Neural cell (in vitro differentiated cells): ENCODE data around the gene KRTAP10-10. TPM values are rescaled to one million over a fixed set of nuclear protein-coding genes. Genes with fewer than 3 reads are reported as not detected.

ENCODE experiments used
- H2AFZ ChIP-seq: fragments of 200-600, 300-800 bp; sonication (generic), shearing (Covaris generic); 2 replicates; pipeline ENCODE4 v1.6.0; 2014; ENCODE audit warnings: low read depth, mild to moderate bottlenecking, antibody characterized with exemption, low read length, moderate library complexity
- H3F3A ChIP-seq: fragments of 200-600 bp; shearing (Covaris generic); 2 replicates; pipeline ENCODE4 v1.6.1; 2016; ENCODE audit warnings: mild to moderate bottlenecking, moderate library complexity, mixed read lengths, antibody characterized with exemption, low read length; ENCODE audit not compliant: insufficient read depth, poor library complexity, severe bottlenecking
- H3K27ac ChIP-seq: fragments of 200-600, 300-800 bp; sonication (generic), shearing (Covaris generic); 2 replicates; pipeline ENCODE4 v1.5.1; 2014; ENCODE audit warnings: mild to moderate bottlenecking, low read length, moderate library complexity
- H3K27me3 ChIP-seq: fragments of 300-800, 200-600 bp; sonication (generic), shearing (Covaris generic); 2 replicates; pipeline ENCODE4 v1.6.0; 2014; ENCODE audit warnings: mild to moderate bottlenecking, low read depth, low read length, moderate library complexity; ENCODE audit not compliant: insufficient read depth
- H3K36me3 ChIP-seq: fragments of 300-800, 200-600 bp; sonication (generic), shearing (Covaris generic); 2 replicates; pipeline ENCODE4 v1.5.1; 2014; ENCODE audit warnings: mild to moderate bottlenecking, antibody characterized with exemption, low read length, moderate library complexity; ENCODE audit not compliant: insufficient read depth
- H3K4me2 ChIP-seq: fragments of 300-800, 200-600 bp; sonication (generic), shearing (Covaris generic); 2 replicates; pipeline ENCODE4 v1.6.0; 2014; ENCODE audit warnings: mild to moderate bottlenecking, low read length
- H3K4me3 ChIP-seq: fragments of 300-800, 200-600 bp; sonication (generic), shearing (Covaris generic); 2 replicates; pipeline ENCODE4 v1.5.1; 2014; ENCODE audit warnings: mild to moderate bottlenecking, low read length, moderate library complexity
- H3K79me2 ChIP-seq: fragments of 200-600 bp; shearing (Covaris generic); replicated peaks from 2 replicates; pipeline ENCODE4 v1.6.0; 2014; ENCODE audit warnings: mild to moderate bottlenecking, low read length, moderate library complexity; ENCODE audit not compliant: insufficient read depth
- H3K9ac ChIP-seq: fragments of 300-800, 200-600 bp; sonication (generic), shearing (Covaris generic); 2 replicates; pipeline ENCODE4 v1.6.1; 2016; ENCODE audit warnings: mild to moderate bottlenecking, low read length, mixed read lengths
- H3K9me2 ChIP-seq: fragments of 200-600 bp; shearing (Covaris generic); 2 replicates; pipeline ENCODE4 v1.6.1; 2016; ENCODE audit warnings: mild to moderate bottlenecking, low read length, mixed read lengths; ENCODE audit not compliant: insufficient read depth
- H3K9me3 ChIP-seq: fragments of 200-600, 300-800 bp; sonication (generic), shearing (Covaris generic); 2 replicates; pipeline ENCODE4 v1.6.1; 2016; ENCODE audit warnings: mild to moderate bottlenecking, mixed run types, low read length, moderate library complexity, mixed read lengths
- H4K20me1 ChIP-seq: fragments of 200-600 bp; shearing (Covaris generic); 2 replicates; pipeline ENCODE4 v1.6.1; 2016; ENCODE audit warnings: mild to moderate bottlenecking, mixed run types; ENCODE audit not compliant: insufficient read depth
- EP300 ChIP-seq: fragments of 450-650 bp; conservative IDR thresholded peaks from 2 replicates; pipeline ENCODE4 v1.6.1; 2014; ENCODE audit warnings: antibody characterized with exemption, mild to moderate bottlenecking, moderate library complexity; ENCODE audit not compliant: poor library complexity, severe bottlenecking
- EZH2 ChIP-seq: fragments of 200-600, 300-800 bp; shearing (Covaris generic), sonication (generic); IDR thresholded peaks from 2 replicates; pipeline ENCODE4 v1.6.1; 2014; ENCODE audit warnings: antibody characterized with exemption, low read length, borderline replicate concordance, mild to moderate bottlenecking; ENCODE audit not compliant: insufficient read depth, poor library complexity, severe bottlenecking
- MXI1 ChIP-seq: fragments of 450-650 bp; conservative IDR thresholded peaks from 2 replicates; pipeline ENCODE4 v1.6.1; 2014; ENCODE audit warnings: antibody characterized with exemption, mild to moderate bottlenecking; ENCODE audit not compliant: poor library complexity, severe bottlenecking
- POLR2AphosphoS5 ChIP-seq: IDR thresholded peaks from 2 replicates; pipeline ENCODE4 v1.6.1; 2012
- RAD21 ChIP-seq: fragments of 450-650 bp; conservative IDR thresholded peaks from 2 replicates; pipeline ENCODE4 v1.6.1; 2014; ENCODE audit warnings: antibody characterized with exemption, mild to moderate bottlenecking, moderate library complexity
- SMC3 ChIP-seq: fragments of 450-650 bp; conservative IDR thresholded peaks from 2 replicates; pipeline ENCODE4 v1.6.1; 2014; ENCODE audit warnings: antibody characterized with exemption, mild to moderate bottlenecking, moderate library complexity; ENCODE audit not compliant: poor library complexity
- TAF1 ChIP-seq: IDR thresholded peaks from 2 replicates; pipeline ENCODE4 v1.6.1; 2012; ENCODE audit warnings: low read depth
- polyA plus RNA-seq: library from polyadenylated mRNA; depleted of rRNA; stranded (reverse); fragments of >200 nt; gene quantifications from 2 replicates; pipeline ENCODE4 v1.2.3, GENCODE V29; 2014
- TF ChIP-seq, protein P1 (sequence below): IDR thresholded peaks from 2 replicates; pipeline ENCODE4 v1.6.1; 2012; ENCODE audit warnings: borderline replicate concordance
- TF ChIP-seq, protein P2 (sequence below): fragments of 450-650 bp; IDR thresholded peaks from 2 replicates; pipeline ENCODE4 v1.5.1; 2014; ENCODE audit warnings: antibody characterized with exemption, mild to moderate bottlenecking, moderate library complexity; ENCODE audit not compliant: poor library complexity, severe bottlenecking

Gene KRTAP10-10
- polyA plus RNA-seq, 1 donor from 2014 or later: not detected

DNA sequence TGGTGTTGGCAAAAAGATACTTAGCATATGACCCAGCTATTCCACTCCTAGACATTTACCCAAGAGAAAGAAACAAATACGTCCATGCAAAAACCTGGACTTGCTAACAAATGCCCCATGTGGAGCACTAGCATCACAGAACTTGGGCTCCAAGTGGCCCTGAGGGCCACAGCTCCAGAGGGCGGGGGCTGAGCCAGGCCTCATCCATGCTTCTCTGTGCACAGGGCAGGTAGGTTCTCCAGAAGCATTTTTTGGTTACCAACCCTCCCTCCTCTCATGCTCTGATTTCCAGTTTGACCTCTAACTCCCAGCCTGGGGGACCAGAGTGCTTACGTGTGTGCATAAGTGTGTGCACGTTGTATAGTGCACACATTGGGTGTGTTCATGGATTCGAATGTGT lies 27.5 kb downstream of the KRTAP10-10 start:
- Histone ChIP-seq H3K36me3 (no peaks in the 10 kb centered on the region), H3K9me2 (no peaks in the 10 kb centered on the region), H3K27ac (no peak overlapping the region), H2AFZ (no peak overlapping the region), H3K4me2 (no peak overlapping the region), H3K4me3 (no peak overlapping the region), H3F3A (no peaks in the 10 kb centered on the region), H3K9ac (no peak overlapping the region), H4K20me1 (no peaks in the 10 kb centered on the region), H3K27me3 (no peaks in the 10 kb centered on the region), H3K9me3 (no peaks in the 10 kb centered on the region), H3K79me2 (no peaks in the 10 kb centered on the region)
- TF ChIP-seq EP300: no peak
- TF ChIP-seq, protein P1, sequence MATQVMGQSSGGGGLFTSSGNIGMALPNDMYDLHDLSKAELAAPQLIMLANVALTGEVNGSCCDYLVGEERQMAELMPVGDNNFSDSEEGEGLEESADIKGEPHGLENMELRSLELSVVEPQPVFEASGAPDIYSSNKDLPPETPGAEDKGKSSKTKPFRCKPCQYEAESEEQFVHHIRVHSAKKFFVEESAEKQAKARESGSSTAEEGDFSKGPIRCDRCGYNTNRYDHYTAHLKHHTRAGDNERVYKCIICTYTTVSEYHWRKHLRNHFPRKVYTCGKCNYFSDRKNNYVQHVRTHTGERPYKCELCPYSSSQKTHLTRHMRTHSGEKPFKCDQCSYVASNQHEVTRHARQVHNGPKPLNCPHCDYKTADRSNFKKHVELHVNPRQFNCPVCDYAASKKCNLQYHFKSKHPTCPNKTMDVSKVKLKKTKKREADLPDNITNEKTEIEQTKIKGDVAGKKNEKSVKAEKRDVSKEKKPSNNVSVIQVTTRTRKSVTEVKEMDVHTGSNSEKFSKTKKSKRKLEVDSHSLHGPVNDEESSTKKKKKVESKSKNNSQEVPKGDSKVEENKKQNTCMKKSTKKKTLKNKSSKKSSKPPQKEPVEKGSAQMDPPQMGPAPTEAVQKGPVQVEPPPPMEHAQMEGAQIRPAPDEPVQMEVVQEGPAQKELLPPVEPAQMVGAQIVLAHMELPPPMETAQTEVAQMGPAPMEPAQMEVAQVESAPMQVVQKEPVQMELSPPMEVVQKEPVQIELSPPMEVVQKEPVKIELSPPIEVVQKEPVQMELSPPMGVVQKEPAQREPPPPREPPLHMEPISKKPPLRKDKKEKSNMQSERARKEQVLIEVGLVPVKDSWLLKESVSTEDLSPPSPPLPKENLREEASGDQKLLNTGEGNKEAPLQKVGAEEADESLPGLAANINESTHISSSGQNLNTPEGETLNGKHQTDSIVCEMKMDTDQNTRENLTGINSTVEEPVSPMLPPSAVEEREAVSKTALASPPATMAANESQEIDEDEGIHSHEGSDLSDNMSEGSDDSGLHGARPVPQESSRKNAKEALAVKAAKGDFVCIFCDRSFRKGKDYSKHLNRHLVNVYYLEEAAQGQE: no peak
- TF ChIP-seq, protein P2, sequence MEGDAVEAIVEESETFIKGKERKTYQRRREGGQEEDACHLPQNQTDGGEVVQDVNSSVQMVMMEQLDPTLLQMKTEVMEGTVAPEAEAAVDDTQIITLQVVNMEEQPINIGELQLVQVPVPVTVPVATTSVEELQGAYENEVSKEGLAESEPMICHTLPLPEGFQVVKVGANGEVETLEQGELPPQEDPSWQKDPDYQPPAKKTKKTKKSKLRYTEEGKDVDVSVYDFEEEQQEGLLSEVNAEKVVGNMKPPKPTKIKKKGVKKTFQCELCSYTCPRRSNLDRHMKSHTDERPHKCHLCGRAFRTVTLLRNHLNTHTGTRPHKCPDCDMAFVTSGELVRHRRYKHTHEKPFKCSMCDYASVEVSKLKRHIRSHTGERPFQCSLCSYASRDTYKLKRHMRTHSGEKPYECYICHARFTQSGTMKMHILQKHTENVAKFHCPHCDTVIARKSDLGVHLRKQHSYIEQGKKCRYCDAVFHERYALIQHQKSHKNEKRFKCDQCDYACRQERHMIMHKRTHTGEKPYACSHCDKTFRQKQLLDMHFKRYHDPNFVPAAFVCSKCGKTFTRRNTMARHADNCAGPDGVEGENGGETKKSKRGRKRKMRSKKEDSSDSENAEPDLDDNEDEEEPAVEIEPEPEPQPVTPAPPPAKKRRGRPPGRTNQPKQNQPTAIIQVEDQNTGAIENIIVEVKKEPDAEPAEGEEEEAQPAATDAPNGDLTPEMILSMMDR: no peak
- TF ChIP-seq RAD21: no peak
- no peak for TF ChIP-seq SMC3
- no peak for TF ChIP-seq POLR2AphosphoS5
- TF ChIP-seq MXI1: no peak
- TF ChIP-seq TAF1: no peak
- TF ChIP-seq EZH2: no peak

DNA sequence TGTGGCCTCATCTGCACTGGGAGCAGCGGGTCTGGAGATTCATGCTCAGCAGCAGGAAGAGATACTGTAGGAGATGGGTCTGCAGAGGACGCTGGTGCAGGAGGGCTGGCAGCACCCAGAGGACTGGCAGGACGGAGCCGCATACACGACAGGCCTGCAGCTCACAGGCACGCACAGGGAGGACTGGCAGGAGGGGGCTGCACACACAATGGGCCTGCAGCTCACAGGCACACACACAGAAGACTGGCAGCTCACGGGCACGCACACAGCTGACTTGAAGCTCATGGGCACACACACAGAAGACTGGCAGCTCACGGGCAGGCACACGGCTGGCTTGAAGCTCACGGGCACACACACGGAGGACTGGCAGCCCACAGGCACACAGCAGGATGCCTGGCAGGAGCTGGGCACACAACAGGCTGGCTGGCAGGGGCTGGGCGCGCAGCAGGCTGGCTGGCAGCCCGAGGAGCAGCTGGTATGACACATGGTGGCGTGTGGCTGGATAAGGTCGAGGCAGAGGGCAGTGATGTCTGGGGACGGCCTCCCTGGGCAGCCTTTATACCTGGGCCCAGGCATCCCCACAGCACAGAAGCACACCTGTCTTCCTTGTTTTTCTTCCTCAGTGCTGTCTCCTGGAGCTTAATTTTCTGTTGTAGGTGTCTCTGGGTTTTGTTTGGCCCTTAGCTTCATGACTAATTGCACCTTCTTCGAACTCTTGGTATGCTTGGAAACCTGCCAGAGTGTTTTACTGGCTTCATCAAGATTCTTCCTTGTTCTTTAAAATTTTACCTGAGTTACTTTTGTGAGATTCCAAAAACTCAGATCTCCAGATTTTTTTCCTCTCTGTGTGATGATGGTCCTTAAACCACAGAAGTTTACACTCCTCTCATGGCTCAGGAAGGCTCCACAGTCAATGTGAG lies 29.5 kb downstream of the KRTAP10-10 start, which contains the start of gene KRTAP12-2:
KRTAP12-2 (minus strand) TSS at position 527 of the 920 bp plus-strand sequence; CDS start at position 486, 41 bp downstream.
- no peak within 1 kb of the TSS for H3K4me3 ChIP-seq
- H3F3A ChIP-seq: no peaks in the 10 kb centered on the region
- no peaks in the 10 kb centered on the region for H3K79me2 ChIP-seq
- TF ChIP-seq EZH2 (no peak), POLR2AphosphoS5 (no peak), EP300 (no peak)
- no peaks in the 10 kb centered on the region for H3K36me3 ChIP-seq
- H3K9me3 ChIP-seq: peaks cover 4% of the 10 kb centered on the region
- no peak within 1 kb of the TSS for H3K27ac ChIP-seq
- no peaks in the 10 kb centered on the region for H4K20me1 ChIP-seq
- no peak within 1 kb of the TSS for H3K9ac ChIP-seq
- no peaks in the 10 kb centered on the region for H3K27me3 ChIP-seq
- H2AFZ ChIP-seq: no peak within 1 kb of the TSS
- no peaks in the 10 kb centered on the region for H3K9me2 ChIP-seq
- H3K4me2 ChIP-seq: no peak within 1 kb of the TSS
